Measurements from ENCODE around the gene FGD6.

Gene FGD6

GRCh38 chr12:95116773-95117172, 100.5 kb downstream of the FGD6 start:
- Histone ChIP-seq H3K9ac (no peak overlapping the region), H3K9me3 (ENCODE audit: control insufficient read depth, low read length) (no peaks in the 10 kb centered on the region), H3K79me2 (no peaks in the 10 kb centered on the region), H3K4me1 (no peaks in the 10 kb centered on the region), H3K27ac (no peak overlapping the region), H3K36me3 (ENCODE audit: control insufficient read depth, insufficient read depth, low read length) (no peaks in the 10 kb centered on the region), H3K4me3 (ENCODE audit: low read depth, low read length) (no peak overlapping the region), H3K27me3 (ENCODE audit: control insufficient read depth, insufficient read depth, low read length) (no peaks in the 10 kb centered on the region), H3K4me2 (ENCODE audit: low read length) (no peak overlapping the region), H2AFZ (no peak overlapping the region)
- no peak for TF ChIP-seq CTCF (IDR thresholded peaks at IDR 0.05)

- H3K4me1 ChIP-seq: no peaks in the 10 kb centered on the region
- H3K9me3 ChIP-seq (ENCODE audit: control insufficient read depth, low read length): no peaks in the 10 kb centered on the region
- no peaks in the 10 kb centered on the region for H3K36me3 ChIP-seq (ENCODE audit: control insufficient read depth, insufficient read depth, low read length)
- H3K27ac ChIP-seq: no peak overlapping the region
- no peak for TF ChIP-seq CTCF (IDR thresholded peaks at IDR 0.05)
- H3K4me3 ChIP-seq (ENCODE audit: low read depth, low read length): no peak overlapping the region
- H3K27me3 ChIP-seq (ENCODE audit: control insufficient read depth, insufficient read depth, low read length): no peaks in the 10 kb centered on the region
- H2AFZ ChIP-seq: no peak overlapping the region
- no peak overlapping the region for H3K4me2 ChIP-seq (ENCODE audit: low read length)
- no peak overlapping the region for H3K9ac ChIP-seq
- no peaks in the 10 kb centered on the region for H3K79me2 ChIP-seq
These were observed 100.9 kb downstream of the FGD6 start for GRCh38 chr12:95116341-95116740.

GRCh38 chr12:95115641-95116040, 101.6 kb downstream of the FGD6 start:
- Histone ChIP-seq H3K9me3 (ENCODE audit: control insufficient read depth, low read length) (no peaks in the 10 kb centered on the region), H3K4me1 (no peaks in the 10 kb centered on the region), H3K27ac (no peak overlapping the region), H3K4me2 (ENCODE audit: low read length) (no peak overlapping the region), H3K4me3 (ENCODE audit: low read depth, low read length) (no peak overlapping the region), H3K27me3 (ENCODE audit: control insufficient read depth, insufficient read depth, low read length) (no peaks in the 10 kb centered on the region), H3K9ac (no peak overlapping the region), H3K36me3 (ENCODE audit: control insufficient read depth, insufficient read depth, low read length) (no peaks in the 10 kb centered on the region), H2AFZ (no peak overlapping the region), H3K79me2 (no peaks in the 10 kb centered on the region)
- TF ChIP-seq CTCF (IDR thresholded peaks at IDR 0.05): no peak

- H3K4me1 ChIP-seq: no peaks in the 10 kb centered on the region
- no peaks in the 10 kb centered on the region for H3K27me3 ChIP-seq (ENCODE audit: control insufficient read depth, insufficient read depth, low read length)
- TF ChIP-seq CTCF (IDR thresholded peaks at IDR 0.05): no peak
- no peak overlapping the region for H3K4me2 ChIP-seq (ENCODE audit: low read length)
- H3K9me3 ChIP-seq (ENCODE audit: control insufficient read depth, low read length): no peaks in the 10 kb centered on the region
- H3K4me3 ChIP-seq (ENCODE audit: low read depth, low read length): no peak overlapping the region
- H2AFZ ChIP-seq: no peak overlapping the region
- no peak overlapping the region for H3K27ac ChIP-seq
- no peak overlapping the region for H3K9ac ChIP-seq
- H3K36me3 ChIP-seq (ENCODE audit: control insufficient read depth, insufficient read depth, low read length): no peaks in the 10 kb centered on the region
- H3K79me2 ChIP-seq: no peaks in the 10 kb centered on the region
These were observed 102.4 kb downstream of the FGD6 start for GRCh38 chr12:95114766-95115405.

- Histone ChIP-seq H3K4me2 (ENCODE audit: low read length) (no peak overlapping the region), H3K36me3 (ENCODE audit: control insufficient read depth, insufficient read depth, low read length) (no peaks in the 10 kb centered on the region), H3K79me2 (no peaks in the 10 kb centered on the region), H2AFZ (no peak overlapping the region), H3K4me1 (no peaks in the 10 kb centered on the region), H3K9me3 (ENCODE audit: control insufficient read depth, low read length) (no peaks in the 10 kb centered on the region), H3K27me3 (ENCODE audit: control insufficient read depth, insufficient read depth, low read length) (no peaks in the 10 kb centered on the region), H3K27ac (no peak overlapping the region), H3K9ac (no peak overlapping the region), H3K4me3 (ENCODE audit: low read depth, low read length) (no peak overlapping the region)
- TF ChIP-seq CTCF (IDR thresholded peaks at IDR 0.05): no peak
These were observed 109.9 kb downstream of the FGD6 start for GRCh38 chr12:95107362-95107761.

Measured in parathyroid adenoma (tissue), 2 donors.